ENCODE results near the gene KIAA1210. TPM values are rescaled to one million over a fixed set of nuclear protein-coding genes. Genes with fewer than 3 reads are reported as not detected.

KIAA1210 gene
- total and polyA plus RNA-seq, 2 of the 8 experiments (the other 6 are each of a cell fraction or from before 2014, with no cell fraction given), result 0.02 TPM; not detected in 1

DNA sequence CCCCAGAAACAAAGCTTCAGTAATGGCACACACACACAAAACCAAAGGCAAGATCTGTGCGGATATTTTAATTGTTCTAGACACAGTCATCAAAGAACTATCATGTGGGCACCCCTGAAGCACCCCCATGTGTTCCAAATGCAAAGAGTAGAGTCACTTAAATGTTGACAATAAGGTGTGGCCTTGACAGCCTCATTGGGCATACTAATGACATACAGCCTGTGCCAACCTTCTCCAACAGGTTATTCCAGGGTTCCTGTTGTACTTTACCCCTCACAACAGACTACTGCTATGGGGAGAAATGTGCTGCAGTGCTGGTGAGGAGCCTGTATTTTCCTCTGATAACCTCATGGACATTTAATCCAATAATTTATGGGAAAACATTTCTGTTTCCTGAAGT, 84.6 kb downstream of the KIAA1210 start:
- Histone ChIP-seq H3K4me1 (replicated peaks in 1 of 4; ENCODE audit: control insufficient read depth in 3 of 4, insufficient read depth in 4 of 4, low read length in 3 of 4) (no peaks in the 10 kb centered on the region), H3K4me3 (ENCODE audit: extremely low read depth in 1 of 4, insufficient read depth in 2 of 4, low read depth in 3 of 4, low read length in 4 of 4) (no peak overlapping the region), H2BK120ac (replicated peaks; ENCODE audit: low read depth, low read length) (no peak overlapping the region), H3K4ac (replicated peaks; ENCODE audit: insufficient read length, low read depth, low read length) (no peak overlapping the region), H3K79me2 (ENCODE audit: control insufficient read depth in 1 of 2, insufficient read depth in 2 of 2, low read length in 2 of 2) (no peaks in the 10 kb centered on the region), H4K20me1 (replicated peaks in 1 of 2; ENCODE audit: control insufficient read depth in 1 of 2, insufficient read depth in 2 of 2, low read length in 2 of 2) (no peaks in the 10 kb centered on the region), H3K23me2 (ENCODE audit: low read depth, low read length) (no peaks in the 10 kb centered on the region), H4K8ac (ENCODE audit: extremely low read depth, insufficient read depth, low read length) (no peak overlapping the region), H3K36me3 (ENCODE audit: control insufficient read depth in 2 of 4, insufficient read depth in 4 of 4, low read length in 3 of 4) (no peaks in the 10 kb centered on the region), H3K14ac (ENCODE audit: insufficient read length) (no peak overlapping the region), H3K23ac (ENCODE audit: insufficient read length) (no peak overlapping the region), H3K18ac (ENCODE audit: extremely low read depth, low read length) (no peak overlapping the region), H3K27ac (ENCODE audit: low read depth, low read length) (no peak overlapping the region), H3K79me1 (ENCODE audit: low read depth, low read length) (no peaks in the 10 kb centered on the region), H3K27me3 (replicated peaks in 1 of 4; ENCODE audit: control insufficient read depth in 3 of 4, extremely low read depth in 1 of 4, insufficient read depth in 3 of 4, low read length in 3 of 4) (no peaks in the 10 kb centered on the region), H3K4me2 (ENCODE audit: insufficient read depth in 1 of 2, low read depth in 2 of 2, low read length in 2 of 2) (no peak overlapping the region), H2AFZ (ENCODE audit: low read length) (no peak overlapping the region), H2BK20ac (ENCODE audit: low read length) (no peak overlapping the region), H3K9ac (replicated peaks in 1 of 4; ENCODE audit: extremely low read depth in 1 of 4, low read depth in 3 of 4, low read length in 3 of 4) (no peak overlapping the region), H3K9me3 (ENCODE audit: insufficient read depth in 2 of 2, low read depth in 1 of 2, low read length in 1 of 2) (no peaks in the 10 kb centered on the region), H2BK15ac (ENCODE audit: low read length) (no peak overlapping the region), H2BK12ac (ENCODE audit: low read depth, low read length) (no peak overlapping the region), H4K5ac (ENCODE audit: insufficient read length, low read depth, low read length) (no peak overlapping the region), H2BK5ac (ENCODE audit: low read depth, low read length) (no peak overlapping the region), H2AK5ac (ENCODE audit: low read depth, low read length) (no peak overlapping the region), H3K56ac (replicated peaks; ENCODE audit: insufficient read length, low read depth, low read length) (no peak overlapping the region), H4K91ac (replicated peaks; ENCODE audit: insufficient read length, low read length) (no peak overlapping the region)
- FAIRE-seq (no peak), DNase-seq (ENCODE audit: low read depth in 1 of 2, low spot score in 2 of 2) (no peak)
- ChIA-PET POLR2A (ENCODE audit: partially characterized antibody) (no interaction called here), CTCF (ENCODE audit: partially characterized antibody) (no interaction called here)
- WGBS, 2 experiments (ENCODE audit: extremely low coverage in 1 of 2, insufficient coverage in 1 of 2, insufficient read length in 1 of 2, insufficient replicate concordance in 2 of 2, low coverage in 1 of 2, low lambda C conversion rate in 2 of 2, missing lambda C conversion rate in 1 of 2), result 91% methylated on average over 1 of the region's 1 CpG; no CpG with 5 or more reads in 1 of the 2 experiments
- TF ChIP-seq SIRT6 (IDR thresholded peaks at IDR 0.05; ENCODE audit: low read length) (no peak), POLR2AphosphoS5 (IDR thresholded peaks at IDR 0.05; ENCODE audit: low read depth, low read length) (no peak), TEAD4 (IDR thresholded peaks at IDR 0.05; ENCODE audit: low read depth, low read length) (no peak), FOSL1 (IDR thresholded peaks at IDR 0.05; ENCODE audit: insufficient read depth, low read depth, low read length) (no peak), CREB1 (IDR thresholded peaks at IDR 0.05) (no peak), TBP (IDR thresholded peaks at IDR 0.05; ENCODE audit: low read depth, low read length) (no peak), SP1 (IDR thresholded peaks at IDR 0.05; ENCODE audit: low read depth, low read length) (no peak), PHF8 (conservative IDR thresholded peaks at IDR 0.05; ENCODE audit: low read depth, low read length) (no peak), SUZ12 (IDR thresholded peaks at IDR 0.05; ENCODE audit: low read length) (no peak), TCF12 (IDR thresholded peaks at IDR 0.05; ENCODE audit: low read depth, low read length) (no peak), RAD21 (IDR thresholded peaks at IDR 0.05 in 1 of 2, conservative IDR thresholded peaks at IDR 0.05 in 1 of 2; ENCODE audit: low read depth in 2 of 2, low read length in 2 of 2) (no peak), MAFK (IDR thresholded peaks at IDR 0.05; ENCODE audit: low read depth, low read length) (no peak), SP2 (IDR thresholded peaks at IDR 0.05; ENCODE audit: low read length) (no peak), GABPA (IDR thresholded peaks at IDR 0.05; ENCODE audit: borderline replicate concordance, insufficient read depth, low read length) (no peak), EZH2 (IDR thresholded peaks at IDR 0.05; ENCODE audit: low read depth, low read length, severe bottlenecking) (no peak), CEBPB (IDR thresholded peaks at IDR 0.05; ENCODE audit: low read depth, low read length) (no peak)

All from H1 (cell line).